ENCODE data around the gene MAPK1.
"Not testable (repeated sequence)": the region's sequence is repeated elsewhere in the genome, so short reads cannot be mapped to it uniquely, and the experiment has no call there.

MAPK1 gene

GRCh38 chr22:21793716-21794115, 73.7 kb downstream of the MAPK1 start:
- not testable (repeated sequence) for H3K27me3 ChIP-seq (ENCODE audit: control insufficient read depth in 1 of 2, insufficient read depth in 2 of 2, low read length in 2 of 2); H3K9me3 ChIP-seq (ENCODE audit: low read length); H3K4me1 ChIP-seq (ENCODE audit: insufficient read depth, low read length); H3K4me3 ChIP-seq (ENCODE audit: low read depth in 1 of 2, low read length in 2 of 2); H3K9ac ChIP-seq (ENCODE audit: low read length); H3K27ac ChIP-seq (ENCODE audit: low read depth, low read length)
- peaks cover 23% of the 10 kb centered on the region for H3K36me3 ChIP-seq (ENCODE audit: insufficient read depth, low read length)

GRCh38 chr22:21791635-21792625, 75.5 kb downstream of the MAPK1 start:
- Histone ChIP-seq H3K36me3 (ENCODE audit: insufficient read depth, low read length) (peaks cover 17% of the 10 kb centered on the region), H3K9me3 (ENCODE audit: low read length) (no peaks in the 10 kb centered on the region), H3K27ac (ENCODE audit: low read depth, low read length) (no peak overlapping the region), H3K9ac (ENCODE audit: low read length) (no peak overlapping the region), H3K4me3 (ENCODE audit: low read depth in 1 of 2, low read length in 2 of 2) (no peak overlapping the region), H3K4me1 (ENCODE audit: insufficient read depth, low read length) (no peaks in the 10 kb centered on the region), H3K27me3 (ENCODE audit: control insufficient read depth in 1 of 2, insufficient read depth in 2 of 2, low read length in 2 of 2) (no peaks in the 10 kb centered on the region)

DNA sequence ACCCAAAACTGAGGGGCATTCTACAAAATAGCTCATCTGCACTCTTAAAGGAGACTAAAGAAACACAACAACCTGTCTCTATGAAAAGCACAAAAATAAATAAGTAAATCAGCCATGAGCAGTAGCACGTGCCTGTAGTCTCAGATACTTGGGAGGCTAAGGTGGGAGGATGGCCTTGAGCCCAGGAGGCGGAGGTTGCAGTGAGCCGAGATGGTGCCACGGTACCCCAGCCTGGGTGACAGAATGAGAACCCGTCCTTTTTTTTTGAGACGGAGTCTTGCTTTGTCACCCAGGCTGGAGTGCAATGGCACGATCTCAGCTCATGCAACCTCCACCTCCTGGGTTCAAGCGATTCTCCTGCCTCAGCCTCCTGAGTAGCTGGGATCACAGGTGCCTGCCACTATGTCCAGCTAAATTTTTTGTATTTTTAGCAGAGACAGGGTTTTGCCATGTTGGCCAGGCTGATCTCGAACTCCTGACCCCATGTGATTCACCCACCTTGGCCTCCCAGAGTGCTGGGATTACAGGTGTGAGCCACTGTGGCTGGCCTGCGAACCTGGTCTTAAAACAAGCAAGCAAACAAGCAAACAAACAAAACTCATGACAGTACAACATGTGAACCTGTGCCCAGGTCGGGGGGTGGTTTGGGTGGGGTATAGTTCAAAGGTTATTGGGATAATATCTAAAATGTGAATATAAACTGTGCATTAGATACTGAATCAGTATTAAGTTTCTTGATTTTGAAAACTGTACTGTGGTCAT, 76.4 kb downstream of the MAPK1 start:
- not testable (repeated sequence) for H3K9me3 ChIP-seq (ENCODE audit: low read length); H3K27ac ChIP-seq (ENCODE audit: low read depth, low read length); H3K4me1 ChIP-seq (ENCODE audit: insufficient read depth, low read length); H3K27me3 ChIP-seq (ENCODE audit: control insufficient read depth in 1 of 2, insufficient read depth in 2 of 2, low read length in 2 of 2); H3K4me3 ChIP-seq (ENCODE audit: low read depth in 1 of 2, low read length in 2 of 2); H3K9ac ChIP-seq (ENCODE audit: low read length)
- peaks cover 17% of the 10 kb centered on the region for H3K36me3 ChIP-seq (ENCODE audit: insufficient read depth, low read length)

DNA sequence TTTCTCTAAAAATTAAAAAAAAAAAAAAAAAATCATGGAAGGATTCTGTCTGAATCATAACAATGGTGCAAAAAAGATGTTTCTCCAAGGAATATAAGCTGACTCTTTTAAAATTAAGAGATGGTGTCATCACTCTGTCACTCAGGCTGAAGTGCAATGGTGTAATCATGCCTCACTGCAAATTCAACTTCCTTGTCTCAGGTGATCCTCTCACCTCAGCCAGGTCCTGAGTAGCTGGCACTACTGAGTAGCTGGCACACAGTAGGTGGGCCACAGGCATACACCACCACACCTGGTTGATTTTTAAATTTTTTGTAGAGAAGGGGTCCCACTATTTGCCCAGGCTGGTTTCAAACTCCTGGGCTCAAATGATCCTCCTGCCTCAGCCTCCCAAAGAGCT, 77.1 kb downstream of the MAPK1 start:
- H3K36me3 ChIP-seq (ENCODE audit: insufficient read depth, low read length) = peaks cover 16% of the 10 kb centered on the region
- H3K27ac ChIP-seq (ENCODE audit: low read depth, low read length) = no peak overlapping the region
- H3K9ac ChIP-seq (ENCODE audit: low read length) = no peak overlapping the region
- no peak overlapping the region for H3K4me3 ChIP-seq (ENCODE audit: low read depth in 1 of 2, low read length in 2 of 2)
- H3K27me3 ChIP-seq (ENCODE audit: control insufficient read depth in 1 of 2, insufficient read depth in 2 of 2, low read length in 2 of 2) = no peaks in the 10 kb centered on the region
- no peaks in the 10 kb centered on the region for H3K4me1 ChIP-seq (ENCODE audit: insufficient read depth, low read length)
- H3K9me3 ChIP-seq (ENCODE audit: low read length) = no peaks in the 10 kb centered on the region

DNA sequence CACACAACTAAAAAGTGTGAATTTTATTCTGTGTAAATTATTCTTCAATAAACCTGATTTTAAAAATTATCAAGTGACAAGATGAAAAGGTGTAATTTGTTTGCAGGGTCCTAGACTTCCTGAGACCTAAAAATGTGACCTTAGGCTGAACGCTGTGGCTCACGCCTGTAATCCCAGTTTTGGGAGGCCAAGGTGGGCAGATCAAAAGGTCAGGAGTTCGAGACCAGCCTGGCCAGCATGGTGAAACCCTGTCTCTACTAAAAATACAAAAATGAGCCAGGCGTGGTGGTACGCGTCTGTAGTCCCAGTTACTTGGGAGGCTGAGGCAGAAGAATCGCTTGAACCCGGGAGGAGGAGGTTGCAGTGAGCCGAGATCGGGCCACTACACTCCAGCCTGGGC, 79.9 kb downstream of the MAPK1 start:
- not testable (repeated sequence) for H3K27ac ChIP-seq (ENCODE audit: low read depth, low read length); H3K27me3 ChIP-seq (ENCODE audit: control insufficient read depth in 1 of 2, insufficient read depth in 2 of 2, low read length in 2 of 2); H3K4me3 ChIP-seq (ENCODE audit: low read depth in 1 of 2, low read length in 2 of 2); H3K9ac ChIP-seq (ENCODE audit: low read length); H3K9me3 ChIP-seq (ENCODE audit: low read length); H3K4me1 ChIP-seq (ENCODE audit: insufficient read depth, low read length)
- H3K36me3 ChIP-seq (ENCODE audit: insufficient read depth, low read length) = peaks cover 21% of the 10 kb centered on the region

GRCh38 chr22:21780259-21780658, 87.2 kb downstream of the MAPK1 start:
- Histone ChIP-seq H3K36me3 (ENCODE audit: insufficient read depth, low read length) (peaks cover 16% of the 10 kb centered on the region), H3K4me3 (ENCODE audit: low read depth in 1 of 2, low read length in 2 of 2) (no peak overlapping the region), H3K9ac (ENCODE audit: low read length) (no peak overlapping the region), H3K27ac (ENCODE audit: low read depth, low read length) (no peak overlapping the region), H3K27me3 (ENCODE audit: control insufficient read depth in 1 of 2, insufficient read depth in 2 of 2, low read length in 2 of 2) (no peaks in the 10 kb centered on the region), H3K4me1 (ENCODE audit: insufficient read depth, low read length) (no peaks in the 10 kb centered on the region), H3K9me3 (ENCODE audit: low read length) (no peaks in the 10 kb centered on the region)

GRCh38 chr22:21779444-21779843, 88.0 kb downstream of the MAPK1 start:
- H3K4me3 ChIP-seq (ENCODE audit: low read depth in 1 of 2, low read length in 2 of 2) = no peak overlapping the region
- H3K9me3 ChIP-seq (ENCODE audit: low read length) = no peaks in the 10 kb centered on the region
- no peak overlapping the region for H3K9ac ChIP-seq (ENCODE audit: low read length)
- H3K27ac ChIP-seq (ENCODE audit: low read depth, low read length) = no peak overlapping the region
- peaks cover 16% of the 10 kb centered on the region for H3K36me3 ChIP-seq (ENCODE audit: insufficient read depth, low read length)
- no peaks in the 10 kb centered on the region for H3K27me3 ChIP-seq (ENCODE audit: control insufficient read depth in 1 of 2, insufficient read depth in 2 of 2, low read length in 2 of 2)
- no peaks in the 10 kb centered on the region for H3K4me1 ChIP-seq (ENCODE audit: insufficient read depth, low read length)

DNA sequence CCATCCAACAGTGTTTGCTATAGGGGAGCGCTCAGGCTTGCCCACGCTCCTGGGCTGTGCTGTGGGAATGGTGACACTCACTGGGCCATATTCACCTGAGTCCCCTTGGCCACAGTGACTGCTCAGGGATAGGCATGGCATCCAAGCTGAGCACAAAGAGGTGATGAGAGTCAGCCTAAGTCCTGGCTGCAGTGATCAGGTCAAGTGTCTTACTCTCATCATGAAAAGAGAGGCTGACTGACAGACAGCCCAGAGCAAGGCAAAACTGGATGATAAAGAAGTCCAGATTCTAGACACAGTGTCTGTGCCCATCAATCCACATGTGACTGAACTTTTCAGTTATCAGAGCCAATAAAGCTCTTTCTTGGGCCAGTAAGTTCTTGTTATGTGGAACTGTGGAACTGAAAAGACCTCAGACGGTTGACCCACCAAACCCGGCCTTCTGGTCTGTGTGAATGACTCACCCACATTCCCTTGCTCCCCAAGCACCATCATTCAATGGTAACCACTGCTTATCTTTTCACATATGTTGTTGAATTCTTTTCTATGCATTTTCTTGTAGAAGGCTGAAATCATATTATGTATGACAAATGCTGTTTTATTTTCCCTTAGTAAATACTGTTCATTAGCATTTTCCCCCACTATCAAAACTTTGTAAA, 88.6 kb downstream of the MAPK1 start:
- H3K9ac ChIP-seq (ENCODE audit: low read length) = no peak overlapping the region
- no peaks in the 10 kb centered on the region for H3K27me3 ChIP-seq (ENCODE audit: control insufficient read depth in 1 of 2, insufficient read depth in 2 of 2, low read length in 2 of 2)
- no peaks in the 10 kb centered on the region for H3K4me1 ChIP-seq (ENCODE audit: insufficient read depth, low read length)
- peaks cover 16% of the 10 kb centered on the region for H3K36me3 ChIP-seq (ENCODE audit: insufficient read depth, low read length)
- no peak overlapping the region for H3K4me3 ChIP-seq (ENCODE audit: low read depth in 1 of 2, low read length in 2 of 2)
- H3K27ac ChIP-seq (ENCODE audit: low read depth, low read length) = no peak overlapping the region
- no peaks in the 10 kb centered on the region for H3K9me3 ChIP-seq (ENCODE audit: low read length)

DNA sequence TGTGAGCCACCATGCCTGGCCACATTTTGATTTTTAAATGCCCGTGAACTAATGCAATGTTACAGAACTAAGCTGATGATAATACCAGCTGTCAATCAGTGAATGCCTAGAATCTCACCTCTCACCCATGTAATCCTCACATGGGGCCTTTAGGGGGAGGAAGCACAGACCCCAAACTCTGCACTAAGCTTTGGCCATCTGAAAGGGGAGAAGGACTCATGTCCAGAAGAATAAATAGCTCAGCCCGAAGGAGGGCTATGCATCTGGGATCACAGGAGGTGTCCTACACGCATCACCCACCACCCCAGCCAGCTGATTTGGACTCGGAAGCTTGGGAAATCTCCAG, 95.8 kb downstream of the MAPK1 start:
- Histone ChIP-seq H3K27me3 (ENCODE audit: control insufficient read depth in 1 of 2, insufficient read depth in 2 of 2, low read length in 2 of 2) (no peaks in the 10 kb centered on the region), H3K36me3 (ENCODE audit: insufficient read depth, low read length) (peaks cover 43% of the 10 kb centered on the region), H3K4me3 (ENCODE audit: low read depth in 1 of 2, low read length in 2 of 2) (no peak overlapping the region), H3K27ac (ENCODE audit: low read depth, low read length) (no peak overlapping the region), H3K9me3 (ENCODE audit: low read length) (no peaks in the 10 kb centered on the region), H3K4me1 (ENCODE audit: insufficient read depth, low read length) (peaks cover 4% of the 10 kb centered on the region), H3K9ac (ENCODE audit: low read length) (no peak overlapping the region)

DNA sequence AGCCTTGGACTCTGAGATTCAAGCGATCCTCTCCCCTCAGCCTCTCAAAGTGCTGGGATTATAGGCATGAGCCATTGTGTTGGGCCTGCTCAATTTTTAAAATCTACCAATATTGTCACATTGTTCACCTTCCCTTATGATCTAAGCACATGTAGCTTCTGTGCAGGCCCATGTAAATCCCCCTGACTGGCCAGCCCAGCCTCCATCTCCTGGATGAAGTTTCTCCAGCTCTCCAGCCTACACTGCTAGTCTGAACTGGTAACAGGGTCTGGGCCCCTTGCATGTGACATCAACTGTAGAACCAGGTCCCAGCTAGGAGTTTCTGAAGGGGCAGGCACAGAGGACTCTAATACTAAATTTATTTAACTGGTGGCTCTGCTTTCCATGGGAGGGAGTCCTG, 99.0 kb downstream of the MAPK1 start:
- no peak overlapping the region for H3K4me3 ChIP-seq (ENCODE audit: low read depth in 1 of 2, low read length in 2 of 2)
- peaks cover 4% of the 10 kb centered on the region for H3K4me1 ChIP-seq (ENCODE audit: insufficient read depth, low read length)
- no peaks in the 10 kb centered on the region for H3K27me3 ChIP-seq (ENCODE audit: control insufficient read depth in 1 of 2, insufficient read depth in 2 of 2, low read length in 2 of 2)
- H3K9ac ChIP-seq (ENCODE audit: low read length) = no peak overlapping the region
- H3K9me3 ChIP-seq (ENCODE audit: low read length) = no peaks in the 10 kb centered on the region
- no peak overlapping the region for H3K27ac ChIP-seq (ENCODE audit: low read depth, low read length)
- peaks cover 75% of the 10 kb centered on the region for H3K36me3 ChIP-seq (ENCODE audit: insufficient read depth, low read length)

DNA sequence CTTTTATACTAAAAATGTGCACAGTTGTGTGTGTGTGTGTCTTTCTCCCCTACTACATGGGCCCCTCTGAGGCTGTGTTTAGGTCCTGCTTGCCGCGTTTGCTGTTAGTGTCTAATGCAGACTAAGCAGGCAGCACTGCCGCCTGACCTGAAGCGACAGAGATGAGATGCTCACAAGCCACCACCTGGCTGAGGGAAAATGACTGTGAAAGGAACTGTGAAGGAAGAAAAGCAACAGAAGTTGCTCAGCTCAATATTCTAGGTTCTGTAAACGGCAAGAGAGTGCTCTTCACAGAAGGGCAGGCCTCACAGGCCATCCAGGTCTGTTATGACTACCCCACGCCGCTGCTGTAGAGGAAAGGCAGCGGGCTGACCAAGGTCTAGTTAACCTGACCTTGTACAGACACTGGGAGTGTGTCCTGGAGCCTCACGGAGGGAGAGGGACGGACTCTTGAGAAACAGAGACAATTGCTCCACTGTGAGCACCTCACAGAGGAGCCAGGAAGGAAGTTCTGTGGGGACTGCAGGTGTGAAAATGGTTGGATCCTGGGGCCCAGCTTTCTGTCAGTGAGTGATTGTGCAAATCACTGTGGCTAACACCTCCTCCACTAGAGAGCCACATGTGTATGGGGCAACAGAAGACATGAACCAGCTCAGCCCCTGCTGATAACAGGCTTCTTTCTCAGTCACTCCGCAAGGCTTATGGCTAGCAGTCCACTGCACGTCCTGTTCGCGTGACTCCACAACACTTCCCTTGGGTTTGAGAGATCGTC, 100.6 kb downstream of the MAPK1 start:
- Histone ChIP-seq H3K4me3 (ENCODE audit: low read depth in 1 of 2, low read length in 2 of 2) (no peak overlapping the region), H3K36me3 (ENCODE audit: insufficient read depth, low read length) (peaks cover 79% of the 10 kb centered on the region), H3K27me3 (ENCODE audit: control insufficient read depth in 1 of 2, insufficient read depth in 2 of 2, low read length in 2 of 2) (no peaks in the 10 kb centered on the region), H3K9ac (ENCODE audit: low read length) (no peak overlapping the region), H3K27ac (ENCODE audit: low read depth, low read length) (no peak overlapping the region), H3K9me3 (ENCODE audit: low read length) (no peaks in the 10 kb centered on the region), H3K4me1 (ENCODE audit: insufficient read depth, low read length) (no peaks in the 10 kb centered on the region)

All from muscle layer of colon (tissue), 2 donors.